SH-SY5Y (cell line): ENCODE data around the gene MARCHF4.

Source experiments
- GATA2 ChIP-seq: IDR thresholded peaks from 2 replicates; pipeline ENCODE4 v1.6.1; 2011; ENCODE audit warnings: mild to moderate bottlenecking, low read depth, low read length
- GATA3 ChIP-seq: IDR thresholded peaks from 2 replicates; pipeline ENCODE4 v1.6.1; 2011; ENCODE audit warnings: low read depth, mild to moderate bottlenecking, low read length, moderate library complexity

Gene MARCHF4

GRCh38 chr2:216348756-216349308 is 23.5 kb downstream of the MARCHF4 start:
- TF ChIP-seq GATA3 (no peak), GATA2 (no peak)

- TF ChIP-seq GATA2 (no peak), GATA3 (no peak)
Measured at GRCh38 chr2:216346781-216347180, 25.5 kb downstream of the MARCHF4 start.

GRCh38 chr2:216345846-216346245 is 26.4 kb downstream of the MARCHF4 start:
- TF ChIP-seq GATA2 (no peak), GATA3 (no peak)

- TF ChIP-seq GATA3: no peak
- no peak for TF ChIP-seq GATA2
Measured at GRCh38 chr2:216344950-216345300, 27.4 kb downstream of the MARCHF4 start.

- TF ChIP-seq GATA2: no peak
Measured at GRCh38 chr2:216344206-216344949, 27.9 kb downstream of the MARCHF4 start.

- TF ChIP-seq GATA3 (no peak), GATA2 (no peak)
Measured at GRCh38 chr2:216343221-216343980, 28.9 kb downstream of the MARCHF4 start.

GRCh38 chr2:216341121-216341520 is 31.2 kb downstream of the MARCHF4 start:
- TF ChIP-seq GATA2 (no peak), GATA3 (no peak)

- no peak for TF ChIP-seq GATA2
Measured at GRCh38 chr2:216340280-216340631, 32.0 kb downstream of the MARCHF4 start.

- TF ChIP-seq GATA2 (no peak), GATA3 (no peak)
Measured at GRCh38 chr2:216339456-216340279, 32.6 kb downstream of the MARCHF4 start.

- TF ChIP-seq GATA2 (no peak), GATA3 (no peak)
Measured at GRCh38 chr2:216335252-216335651, 37.0 kb downstream of the MARCHF4 start.

- TF ChIP-seq GATA2 (no peak), GATA3 (no peak)
Measured at GRCh38 chr2:216328347-216328746, 43.9 kb downstream of the MARCHF4 start.

GRCh38 chr2:216327447-216327935 is 44.8 kb downstream of the MARCHF4 start:
- TF ChIP-seq GATA2 (no peak), GATA3 (no peak)
